NB4 (cell line): ENCODE results near the gene STK36.

ENCODE experiments used
- MYC ChIP-seq: IDR thresholded peaks from 2 replicates; pipeline ENCODE4 v1.6.1; 2011; ENCODE audit warnings: low read depth, low read length
- TF ChIP-seq, protein P1 (sequence below): IDR thresholded peaks from one replicate; pipeline ENCODE4 v1.5.1; 2012; ENCODE audit warnings: low read depth, low read length

DNA sequence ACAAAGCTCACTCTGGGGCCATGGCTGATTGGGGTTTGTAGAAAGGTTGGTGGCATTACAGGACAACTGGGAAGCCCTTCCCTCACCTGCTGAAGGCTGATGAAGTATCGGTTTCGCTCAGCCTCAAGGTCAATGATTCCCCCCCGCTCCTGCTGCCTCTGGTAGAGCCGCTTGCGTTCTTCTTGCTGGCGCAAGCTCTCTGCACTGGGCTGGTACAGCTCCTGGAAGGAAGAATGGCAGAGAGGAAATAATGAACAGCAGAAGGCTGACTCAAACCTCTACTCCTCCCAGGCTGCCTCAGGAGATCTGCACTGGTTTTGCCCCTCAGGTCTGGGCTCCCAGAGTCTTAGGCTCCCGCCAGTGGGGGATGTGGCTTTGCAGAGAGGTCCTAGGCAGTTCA is 7.2 kb upstream of the STK36 start:
- TF ChIP-seq, protein P1, sequence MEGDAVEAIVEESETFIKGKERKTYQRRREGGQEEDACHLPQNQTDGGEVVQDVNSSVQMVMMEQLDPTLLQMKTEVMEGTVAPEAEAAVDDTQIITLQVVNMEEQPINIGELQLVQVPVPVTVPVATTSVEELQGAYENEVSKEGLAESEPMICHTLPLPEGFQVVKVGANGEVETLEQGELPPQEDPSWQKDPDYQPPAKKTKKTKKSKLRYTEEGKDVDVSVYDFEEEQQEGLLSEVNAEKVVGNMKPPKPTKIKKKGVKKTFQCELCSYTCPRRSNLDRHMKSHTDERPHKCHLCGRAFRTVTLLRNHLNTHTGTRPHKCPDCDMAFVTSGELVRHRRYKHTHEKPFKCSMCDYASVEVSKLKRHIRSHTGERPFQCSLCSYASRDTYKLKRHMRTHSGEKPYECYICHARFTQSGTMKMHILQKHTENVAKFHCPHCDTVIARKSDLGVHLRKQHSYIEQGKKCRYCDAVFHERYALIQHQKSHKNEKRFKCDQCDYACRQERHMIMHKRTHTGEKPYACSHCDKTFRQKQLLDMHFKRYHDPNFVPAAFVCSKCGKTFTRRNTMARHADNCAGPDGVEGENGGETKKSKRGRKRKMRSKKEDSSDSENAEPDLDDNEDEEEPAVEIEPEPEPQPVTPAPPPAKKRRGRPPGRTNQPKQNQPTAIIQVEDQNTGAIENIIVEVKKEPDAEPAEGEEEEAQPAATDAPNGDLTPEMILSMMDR = no peak
- no peak for TF ChIP-seq MYC
